Mesothelial cell of epicardium (in vitro differentiated cells): ENCODE results near the gene VPS16. TPM values are rescaled to one million over a fixed set of nuclear protein-coding genes. Genes with fewer than 3 reads are reported as not detected.

Experiments used
- DNase-seq, 2 experiments: peaks; one replicate each; pipeline ENCODE4 v3.0.0; 2021; ENCODE audit warnings: low spot score in 2 of 2; ENCODE audit not compliant: unreplicated experiment in 2 of 2
- H3K27ac Mint-ChIP-seq: 2 replicates; pipeline ENCODE4 v1.8.0; 2021; ENCODE audit warnings: mixed read lengths
- H3K27me3 Mint-ChIP-seq: 2 replicates; pipeline ENCODE4 v1.8.0; 2021; ENCODE audit warnings: low read depth, mixed read lengths
- H3K36me3 Mint-ChIP-seq: 2 replicates; pipeline ENCODE4 v1.8.0; 2021; ENCODE audit warnings: mixed read lengths
- H3K4me1 Mint-ChIP-seq: 2 replicates; pipeline ENCODE4 v1.8.0; 2021; ENCODE audit warnings: mixed read lengths
- H3K4me3 Mint-ChIP-seq: 2 replicates; pipeline ENCODE4 v1.8.0; 2021; ENCODE audit warnings: mild to moderate bottlenecking, moderate library complexity, mixed read lengths
- H3K9me3 Mint-ChIP-seq: 2 replicates; pipeline ENCODE4 v1.8.0; 2021; ENCODE audit warnings: mixed read lengths
- CTCF ChIP-seq: fragments of 200-600 bp; sonication (generic); IDR thresholded peaks from one replicate; pipeline ENCODE4 v1.5.0; 2021; ENCODE audit warnings: antibody characterized with exemption; ENCODE audit not compliant: unreplicated experiment
- total RNA-seq: library from RNA; stranded (reverse); gene quantifications from 3 replicates; pipeline ENCODE4 v1.2.1, GENCODE V29; 2021

The VPS16 gene
- total RNA-seq, 1 donor from 2014 or later, result 51.6 TPM

GRCh38 chr20:2909953-2910352 lies 69.4 kb downstream of the VPS16 start:
- Mint-ChIP-seq H3K27ac (no peak overlapping the region), H3K4me1 (peaks cover 7% of the 10 kb centered on the region), H3K36me3 (peaks cover 7% of the 10 kb centered on the region), H3K4me3 (no peak overlapping the region), H3K27me3 (no peaks in the 10 kb centered on the region), H3K9me3 (peaks cover 4% of the 10 kb centered on the region)
- TF ChIP-seq CTCF, result no peak
- no peak for DNase-seq

- Mint-ChIP-seq H3K27ac (no peak overlapping the region), H3K9me3 (no peaks in the 10 kb centered on the region), H3K36me3 (peaks cover 7% of the 10 kb centered on the region), H3K4me3 (no peak overlapping the region), H3K4me1 (peaks cover 7% of the 10 kb centered on the region), H3K27me3 (no peaks in the 10 kb centered on the region)
- no peak for TF ChIP-seq CTCF
- DNase-seq, result no peak
Measured at GRCh38 chr20:2911200-2911599, 70.7 kb downstream of the VPS16 start.

- Mint-ChIP-seq H3K27ac (no peak overlapping the region), H3K36me3 (peaks cover 9% of the 10 kb centered on the region), H3K4me3 (no peak overlapping the region), H3K9me3 (no peaks in the 10 kb centered on the region), H3K27me3 (no peaks in the 10 kb centered on the region), H3K4me1 (peaks cover 2% of the 10 kb centered on the region)
- DNase-seq, result no peak
- TF ChIP-seq CTCF, result no peak
Measured at GRCh38 chr20:2914160-2914559, 73.6 kb downstream of the VPS16 start.

Other genes with a start within 250 kb of the VPS16 start
- gene NOP56, start 188.1 kb upstream of the VPS16 start, total RNA-seq, result 258 to 275 TPM (median 267 TPM) in 3 replicates
- gene IDH3B, start 176.5 kb upstream of the VPS16 start, total RNA-seq, result 87.9 to 93.1 TPM (median 91.6 TPM) in 3 replicates
- gene EBF4, start 148.0 kb upstream of the VPS16 start, total RNA-seq, result 65.5 to 78.8 TPM (median 66.4 TPM) in 3 replicates
- 152 to 160 TPM (median 155 TPM) in 3 replicates for gene CPXM1, start 40.1 kb upstream of the VPS16 start, total RNA-seq
- not detected in 3 replicates for gene C20orf141, start 25.8 kb upstream of the VPS16 start, total RNA-seq
- not detected in 3 replicates for gene TMEM239, start 24.4 kb upstream of the VPS16 start, total RNA-seq
- gene PCED1A, start 90 bp upstream of the VPS16 start, total RNA-seq, result 108 to 113 TPM (median 108 TPM) in 3 replicates
- 62.5 to 67.0 TPM (median 65.2 TPM) in 3 replicates for gene PTPRA, start 32.7 kb downstream of the VPS16 start, total RNA-seq
- 1.6 to 2.1 TPM (median 1.9 TPM) in 3 replicates for gene GNRH2, start 202.9 kb downstream of the VPS16 start, total RNA-seq
- gene MRPS26, start 205.3 kb downstream of the VPS16 start, total RNA-seq, result 56.9 to 66.3 TPM (median 57.0 TPM) in 3 replicates
- gene OXT, start 230.9 kb downstream of the VPS16 start, total RNA-seq, result not detected in 3 replicates
- gene AVP, start 244.0 kb downstream of the VPS16 start, total RNA-seq, result not detected in 3 replicates